RPMI8226 (cell line): ENCODE results near the gene ETV6.

ENCODE experiments used
- DNase-seq: peaks from one replicate; pipeline ENCODE4 v3.0.0-alpha.2; 2015

Gene ETV6

GRCh38 chr12:11762723-11763326, 113.4 kb downstream of the ETV6 start:
- no peak for DNase-seq

GRCh38 chr12:11763760-11764520, 114.5 kb downstream of the ETV6 start:
- DNase-seq: no peak

- no peak for DNase-seq
Observed at GRCh38 chr12:11764837-11765236, 115.4 kb downstream of the ETV6 start.

GRCh38 chr12:11765421-11765816, 115.9 kb downstream of the ETV6 start:
- no peak for DNase-seq

GRCh38 chr12:11765817-11766794, 116.6 kb downstream of the ETV6 start:
- peak; percentile 67 for DNase-seq

GRCh38 chr12:11767029-11767724, 117.7 kb downstream of the ETV6 start:
- DNase-seq: no peak

GRCh38 chr12:11767798-11768197, 118.3 kb downstream of the ETV6 start:
- DNase-seq: no peak

GRCh38 chr12:11768233-11768965, 118.9 kb downstream of the ETV6 start:
- no peak for DNase-seq

- no peak for DNase-seq
Observed at GRCh38 chr12:11769723-11770514, 120.4 kb downstream of the ETV6 start.

GRCh38 chr12:11771356-11771755, 121.9 kb downstream of the ETV6 start:
- DNase-seq: no peak

- DNase-seq: no peak
Observed at GRCh38 chr12:11771895-11772502, 122.5 kb downstream of the ETV6 start.

- DNase-seq: no peak
Observed at GRCh38 chr12:11773889-11774677, 124.6 kb downstream of the ETV6 start.

- no peak for DNase-seq
Observed at GRCh38 chr12:11774821-11775220, 125.3 kb downstream of the ETV6 start.

- no peak for DNase-seq
Observed at GRCh38 chr12:11776316-11776715, 126.8 kb downstream of the ETV6 start.

GRCh38 chr12:11777451-11777850, 128.0 kb downstream of the ETV6 start:
- no peak for DNase-seq

- DNase-seq: no peak
Observed at GRCh38 chr12:11777962-11778361, 128.5 kb downstream of the ETV6 start.

GRCh38 chr12:11778713-11779685, 129.5 kb downstream of the ETV6 start:
- DNase-seq: no peak

- peak; percentile 32 for DNase-seq
Observed at GRCh38 chr12:11780521-11781101, 131.1 kb downstream of the ETV6 start.
